Tibial artery (tissue), 4 donors: ENCODE data around the gene GSTA2.
"Not testable (repeated sequence)": the region's sequence is repeated elsewhere in the genome, so short reads cannot be mapped to it uniquely, and the experiment has no call there.

Experiments used
- DNase-seq, 2 donors: peaks; one replicate each; pipeline ENCODE4 v3.0.0-alpha.2; 2019
- H3K27ac ChIP-seq, 2 donors: fragments of 200-600 bp; sonication (generic) in 1 of 2; 1 replicate in 1 of 2; 2 replicates in 1 of 2; pipeline ENCODE4 v1.5.1; 2018 to 2019; ENCODE audit warnings: mild to moderate bottlenecking in 1 of 2
- H3K27me3 ChIP-seq, 2 donors: fragments of 200-600 bp; sonication (generic) in 1 of 2; one replicate each; pipeline versions ENCODE4 v1.5.1 to v1.6.0; 2016 to 2019
- H3K36me3 ChIP-seq, 3 donors: fragments of 200-600 bp; sonication (generic) in 2 of 3; one replicate each; pipeline ENCODE4 v1.5.1; 2016 to 2019; ENCODE audit warnings: mild to moderate bottlenecking in 2 of 3
- H3K4me1 ChIP-seq, 4 donors: fragments of 200-600 bp; sonication (generic) in 2 of 4; 1 replicate in 3 of 4; 2 replicates in 1 of 4; pipeline ENCODE4 v1.5.1; 2016 to 2019
- H3K4me3 ChIP-seq, 2 donors: fragments of 200-600 bp; sonication (generic) in 1 of 2; 1 replicate in 1 of 2; 2 replicates in 1 of 2; pipeline ENCODE4 v1.5.1; 2018 to 2019; ENCODE audit warnings: mild to moderate bottlenecking in 2 of 2
- H3K9me3 ChIP-seq, 3 donors: fragments of 200-600 bp; sonication (generic) in 1 of 3; one replicate each; pipeline ENCODE4 v1.5.1; 2016 to 2019
- CTCF ChIP-seq, 2 experiments: fragments of 200-600 bp in 1 of 2; fragments of 450-650 bp in 1 of 2; IDR thresholded peaks; one replicate each; pipeline ENCODE4 v1.5.1; 2017 to 2019; ENCODE audit warnings: antibody characterized with exemption in 2 of 2, mild to moderate bottlenecking in 1 of 2, moderate library complexity in 1 of 2
- intact Hi-C: fragments of 100-400 bp; cut with DNase I; formaldehyde crosslinking; loops from one replicate; pipeline ENCODE4 v1.15.0; 2023; ENCODE audit warnings: low total_unique reads

Gene GSTA2

GRCh38 chr6:52779237-52779636 is 16.0 kb upstream of the GSTA2 start:
- Histone ChIP-seq H3K27me3 (no peaks in the 10 kb centered on the region), H3K4me3 (no peak overlapping the region), H3K9me3 (no peaks in the 10 kb centered on the region), H3K4me1 (no peaks in the 10 kb centered on the region), H3K36me3 (no peaks in the 10 kb centered on the region), H3K27ac (no peak overlapping the region)
- intact Hi-C loops: no loop called here
- DNase-seq: no peak
- TF ChIP-seq CTCF (IDR thresholded peaks at IDR 0.05): no peak

GRCh38 chr6:52776711-52777351 is 13.6 kb upstream of the GSTA2 start:
- H3K4me1 ChIP-seq, DNase-seq, H3K27me3 ChIP-seq, H3K9me3 ChIP-seq, intact Hi-C loops, H3K27ac ChIP-seq, H3K36me3 ChIP-seq, H3K4me3 ChIP-seq: not testable (repeated sequence)

- DNase-seq, H3K4me1 ChIP-seq, intact Hi-C loops, H3K27me3 ChIP-seq, H3K27ac ChIP-seq, H3K36me3 ChIP-seq, H3K4me3 ChIP-seq, H3K9me3 ChIP-seq: not testable (repeated sequence)
These were observed 6.1 kb upstream of the GSTA2 start for GRCh38 chr6:52769399-52769798.

GRCh38 chr6:52767658-52768057 is 4.4 kb upstream of the GSTA2 start:
- intact Hi-C loops, DNase-seq, H3K36me3 ChIP-seq: not testable (repeated sequence)

GRCh38 chr6:52761673-52762491 is 1.4 kb downstream of the GSTA2 start:
- DNase-seq, H3K4me3 ChIP-seq, H3K27ac ChIP-seq, H3K36me3 ChIP-seq, H3K9me3 ChIP-seq, H3K27me3 ChIP-seq, H3K4me1 ChIP-seq, intact Hi-C loops: not testable (repeated sequence)

More at GRCh38 chr6:52767658-52768057, 4.4 kb upstream of the GSTA2 start:
- H3K27ac ChIP-seq, H3K27me3 ChIP-seq, H3K4me1 ChIP-seq, H3K4me3 ChIP-seq, H3K9me3 ChIP-seq: not testable (repeated sequence)

- Histone ChIP-seq H3K27ac (no peak overlapping the region), H3K9me3 (no peaks in the 10 kb centered on the region), H3K4me3 (no peak overlapping the region), H3K4me1 (no peaks in the 10 kb centered on the region), H3K27me3 (no peaks in the 10 kb centered on the region), H3K36me3 (no peaks in the 10 kb centered on the region)
- no peak for TF ChIP-seq CTCF (IDR thresholded peaks at IDR 0.05)
- intact Hi-C loops: no loop called here
- DNase-seq: no peak
These were observed 3.0 kb downstream of the GSTA2 start for GRCh38 chr6:52760105-52760765.

- H3K27me3 ChIP-seq: no peaks in the 10 kb centered on the region
- H3K36me3 ChIP-seq: no peaks in the 10 kb centered on the region
- TF ChIP-seq CTCF (IDR thresholded peaks at IDR 0.05): no peak
- no peak overlapping the region for H3K27ac ChIP-seq
- no peaks in the 10 kb centered on the region for H3K4me1 ChIP-seq
- no peak for DNase-seq
- H3K9me3 ChIP-seq: no peaks in the 10 kb centered on the region
- H3K4me3 ChIP-seq: no peak overlapping the region
- intact Hi-C loops: no loop called here
These were observed 4.2 kb downstream of the GSTA2 start for GRCh38 chr6:52759085-52759484.

GRCh38 chr6:52757651-52758338 is 5.5 kb downstream of the GSTA2 start:
- H3K4me1 ChIP-seq, H3K27me3 ChIP-seq, DNase-seq, H3K27ac ChIP-seq, intact Hi-C loops, H3K9me3 ChIP-seq, H3K36me3 ChIP-seq, H3K4me3 ChIP-seq: not testable (repeated sequence)
